GM12878 (cell line): ENCODE data around the gene ZNF467. TPM values are rescaled to one million over a fixed set of nuclear protein-coding genes. Genes with fewer than 3 reads are reported as not detected.

Experiments used
- ATAC-seq: fragments of 200-7000 bp; cut with Tn5 transposase; 3 replicates; pipeline ENCODE4 v1.9.1; 2020; ENCODE audit warnings: mild to moderate bottlenecking, moderate library complexity
- BruUV-seq: library from RNA; stranded (reverse); fragments of 400-500 nt; replicated peaks from 2 replicates; lab custom pipeline; 2021; lab: Mats Ljungman, UMichigan
- CTCF ChIA-PET: fragments of 300-600 bp; sonication (Branson Sonifier 250); formaldehyde crosslinking; extraction: SDS; loops from one replicate; lab custom pipeline; 2021; ENCODE audit warnings: inconsistent platforms; lab: Yijun Ruan, JAX
- POLR2A ChIA-PET: fragments of 350-600 bp; formaldehyde crosslinking; extraction: SDS; loops from one replicate; lab custom pipeline; 2021; ENCODE audit warnings: inconsistent platforms; lab: Charles Lee
- RAD21 ChIA-PET: fragments of 300-600 bp; sonication (Branson Sonifier 250); formaldehyde crosslinking; loops from one replicate; lab custom pipeline; 2023; ENCODE audit warnings: antibody characterized with exemption; ENCODE audit not compliant: unreplicated experiment; lab: Charles Lee
- SMC1A ChIA-PET: fragments of 300-600 bp; sonication (Branson Sonifier 250); formaldehyde crosslinking; loops from one replicate; lab custom pipeline; 2023; ENCODE audit not compliant: unreplicated experiment, uncharacterized antibody; lab: Charles Lee
- DNase-seq: peaks from one replicate; pipeline ENCODE4 v3.0.0-alpha.2; 2011; ENCODE audit warnings: low read depth, low spot score
- FAIRE-seq: peaks from 3 replicates; lab custom pipeline; 2011; peaks lifted over from hg19 to GRCh38; lab: Jason Lieb, UNC
- H2AFZ ChIP-seq: 2 replicates; pipeline ENCODE4 v1.6.0; 2011; ENCODE audit warnings: low read depth, low read length, control low read depth; ENCODE audit not compliant: control insufficient read depth
- H3K27ac ChIP-seq: 2 replicates; pipeline ENCODE4 v1.5.1; 2011; ENCODE audit warnings: control low read depth; ENCODE audit not compliant: control insufficient read depth, insufficient read depth
- H3K27me3 ChIP-seq, 2 experiments: replicated peaks in 1 of 2; 2 replicates each; pipeline versions ENCODE4 v1.6.0 to v1.6.1; 2011; ENCODE audit warnings: low read length in 1 of 2; ENCODE audit not compliant: control insufficient read depth in 2 of 2, insufficient read depth in 2 of 2
- H3K36me3 ChIP-seq, 2 experiments: 2 replicates each; pipeline ENCODE4 v1.5.1; 2011; ENCODE audit warnings: low read length in 1 of 2; ENCODE audit not compliant: control insufficient read depth in 2 of 2, insufficient read depth in 2 of 2
- H3K4me1 ChIP-seq: 2 replicates; pipeline ENCODE4 v1.6.1; 2011; ENCODE audit warnings: mild to moderate bottlenecking, low read length, moderate library complexity, mixed read lengths; ENCODE audit not compliant: control insufficient read depth, insufficient read depth
- H3K4me2 ChIP-seq: 2 replicates; pipeline ENCODE4 v1.6.0; 2011; ENCODE audit warnings: control low read depth; ENCODE audit not compliant: control insufficient read depth, insufficient read depth
- H3K4me3 ChIP-seq: fragments of 200-600 bp; sonication (generic); 2 replicates; pipeline ENCODE4 v1.5.1; 2016
- H3K79me2 ChIP-seq: 2 replicates; pipeline ENCODE4 v1.6.0; 2011; ENCODE audit warnings: low read length; ENCODE audit not compliant: control insufficient read depth, insufficient read depth
- H3K9ac ChIP-seq: 2 replicates; pipeline ENCODE4 v1.8.0; 2011; ENCODE audit warnings: low read length, control low read depth, mixed read lengths; ENCODE audit not compliant: control insufficient read depth, insufficient read depth
- H3K9me3 ChIP-seq: replicated peaks from 3 replicates; pipeline ENCODE4 v1.5.1; 2011; ENCODE audit warnings: mild to moderate bottlenecking, low read length; ENCODE audit not compliant: control insufficient read depth, insufficient read depth
- H4K20me1 ChIP-seq: 2 replicates; pipeline ENCODE4 v1.6.0; 2011; ENCODE audit not compliant: control insufficient read depth, insufficient read depth
- ASH2L ChIP-seq: fragments of 300-600, 200-600 bp; sonication (generic); IDR thresholded peaks from 2 replicates; pipeline ENCODE4 v1.6.1; 2017; ENCODE audit warnings: low read depth, mild to moderate bottlenecking, borderline replicate concordance
- FOS ChIP-seq: IDR thresholded peaks from 3 replicates; pipeline ENCODE4 v1.6.1; 2011; ENCODE audit warnings: borderline replicate concordance; ENCODE audit not compliant: insufficient read length; ENCODE audit errors: extremely low read depth
- HCFC1 ChIP-seq: fragments of 150-350 bp; IDR thresholded peaks from 2 replicates; pipeline ENCODE4 v1.6.1; 2014; ENCODE audit warnings: low read length
- NBN ChIP-seq: fragments of 450-650 bp; IDR thresholded peaks from 2 replicates; pipeline ENCODE4 v1.6.1; 2016
- RAD51 ChIP-seq: fragments of 450-650 bp; IDR thresholded peaks from 2 replicates; pipeline ENCODE4 v1.6.1; 2016; ENCODE audit warnings: moderate library complexity, mild to moderate bottlenecking, inconsistent platforms
- SREBF2 ChIP-seq: IDR thresholded peaks from 2 replicates; pipeline ENCODE4 v1.6.1; 2012; ENCODE audit warnings: mild to moderate bottlenecking, low read length
- WGBS: methylation state at CpG from one replicate; pipeline ENCODE4 v1.1.6; 2016; ENCODE audit warnings: low lambda C conversion rate; ENCODE audit not compliant: insufficient replicate concordance, insufficient coverage; ENCODE audit errors: missing lambda C conversion rate; 5-methylcytosine and 5-hydroxymethylcytosine counted together
- in situ Hi-C: fragments of 300-500 bp; cut with MboI; formaldehyde crosslinking; loops from 9 replicates; pipeline ENCODE4 v1.14.3; 2018; ENCODE audit warnings: mixed read lengths
- intact Hi-C: fragments of 100-400 bp; cut with micrococcal nuclease; formaldehyde crosslinking; loops from one replicate; pipeline ENCODE4 v1.14.2; 2022; ENCODE audit not compliant: unreplicated experiment
- polyA plus RNA-seq, 11 experiments: library from polyadenylated mRNA; depleted of rRNA in 4 of 11; unstranded in 6 of 11; stranded (reverse) in 5 of 11; fragments of >200 nt; fragmentation: Nextera tagmentation in 4 of 11; fragmentation: Illumina TruSeq in 1 of 11; extraction: Ambion mirVana in 4 of 11; extraction: Trizol in 1 of 11; gene quantifications; 1 replicate in 1 of 11; 2 replicates in 10 of 11; pipeline versions ENCODE4 v1.2.1 to v1.2.3, GENCODE V29; 2011 to 2016; ENCODE audit warnings: inconsistent platforms in 2 of 11, missing spikeins in 2 of 11, low read depth in 1 of 11
- total RNA-seq, 4 experiments: library from RNA; depleted of rRNA in 3 of 4; stranded (reverse); fragments of >200 nt in 3 of 4; fragmentation: Illumina TruSeq in 1 of 4; extraction: Trizol in 1 of 4; gene quantifications; 2 replicates each; pipeline versions ENCODE4 v1.2.1 to v1.2.3, GENCODE V29; 2013 to 2021
- TF ChIP-seq, protein P1 (sequence below): fragments of 450-650 bp; IDR thresholded peaks from 2 replicates; pipeline ENCODE4 v1.6.1; 2018; ENCODE audit warnings: mild to moderate bottlenecking, low read depth, moderate library complexity; ENCODE audit not compliant: partially characterized antibody
- TF ChIP-seq, protein P2 (sequence below), 3 experiments: IDR thresholded peaks in 2 of 3; conservative IDR thresholded peaks in 1 of 3; 2 replicates each; pipeline ENCODE4 v1.5.1; 2011; ENCODE audit warnings: low read depth in 3 of 3, low read length in 3 of 3, mild to moderate bottlenecking in 3 of 3, control low read depth in 2 of 3, moderate library complexity in 2 of 3, inconsistent platforms in 1 of 3, mixed read lengths in 1 of 3; ENCODE audit not compliant: control insufficient read depth in 2 of 3, insufficient read depth in 1 of 3; ENCODE audit errors: extremely low read depth in 1 of 3

Gene ZNF467
- total and polyA plus RNA-seq, 10 of the 15 experiments (the other 5 are each of a cell fraction or from before 2014, with no cell fraction given): not detected

DNA sequence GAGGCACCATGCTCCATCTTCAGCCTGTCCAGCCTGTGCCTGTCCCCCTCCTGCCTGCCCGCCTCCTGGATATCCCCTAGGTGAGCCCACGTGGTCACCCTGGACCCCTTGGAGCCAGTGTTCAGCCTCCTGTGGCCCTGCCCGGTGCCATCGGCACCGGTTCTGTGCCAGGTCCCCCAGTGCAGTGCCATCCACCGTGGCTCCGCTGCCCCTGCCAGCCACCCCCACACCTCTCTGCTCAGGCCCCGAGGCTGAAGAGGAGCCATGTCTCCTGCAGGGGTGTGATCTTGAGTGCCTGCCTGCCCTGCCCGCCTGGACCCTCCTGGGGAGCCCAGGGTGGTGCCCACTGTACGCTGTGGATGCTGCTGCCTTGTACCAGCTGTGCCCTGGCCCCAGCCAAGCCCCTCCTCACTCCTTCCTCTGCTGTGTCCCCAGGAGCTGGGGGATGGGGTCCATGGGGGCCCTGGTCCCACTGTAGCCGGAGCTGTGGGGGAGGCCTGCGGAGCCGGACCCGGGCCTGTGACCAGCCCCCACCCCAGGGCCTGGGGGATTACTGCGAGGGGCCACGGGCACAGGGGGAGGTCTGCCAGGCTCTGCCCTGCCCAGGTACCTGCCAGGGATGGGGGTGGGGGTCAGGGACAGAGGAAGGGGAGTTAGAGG, 38.6 kb upstream of the ZNF467 start:
- Histone ChIP-seq H4K20me1 (no peaks in the 10 kb centered on the region), H3K36me3 (no peaks in the 10 kb centered on the region), H3K27ac (no peak overlapping the region), H3K27me3 (no peaks in the 10 kb centered on the region; a peak in 1 of 4 replicates), H3K9me3 (no peaks in the 10 kb centered on the region), H3K4me2 (no peak overlapping the region), H3K79me2 (no peaks in the 10 kb centered on the region), H3K4me3 (no peak overlapping the region), H2AFZ (no peak overlapping the region), H3K4me1 (no peaks in the 10 kb centered on the region)
- RAD21 ChIA-PET: no interaction called here
- 33% methylated on average over 14 of the region's 16 CpGs for WGBS
- POLR2A ChIA-PET: no interaction called here
- ATAC-seq (no peak), DNase-seq (no peak)
- in situ Hi-C loops: no loop called here
- SMC1A ChIA-PET: no interaction called here
- CTCF ChIA-PET: no interaction called here
- no TSS peak for BruUV-seq
- TF ChIP-seq NBN: no peak
- TF ChIP-seq RAD51: no peak
- TF ChIP-seq, all 136 proteins: peak for 0
- intact Hi-C loops: no loop called here
- no peak for FAIRE-seq
- H3K9ac ChIP-seq: no peak overlapping the region

DNA sequence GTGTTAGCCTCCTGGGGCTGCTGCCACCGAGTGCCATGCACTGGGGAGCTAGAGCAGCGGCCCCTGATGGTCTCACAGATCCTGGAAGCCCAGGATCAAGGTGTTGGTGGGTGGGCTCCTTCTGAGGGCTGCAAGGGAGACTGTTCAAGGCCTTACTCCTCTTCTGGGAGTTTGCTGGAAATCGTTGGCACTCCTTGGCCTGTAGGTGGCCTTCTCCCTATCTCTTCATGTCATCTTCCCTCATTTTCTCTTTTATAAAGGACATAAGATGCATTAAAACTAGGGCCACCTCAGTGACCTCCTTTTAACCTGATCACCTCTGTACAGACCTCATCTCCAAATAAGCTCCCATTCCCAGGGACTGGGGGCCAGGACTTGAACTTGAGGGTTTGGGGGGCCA, 37.8 kb upstream of the ZNF467 start:
- Histone ChIP-seq H3K27me3 (no peaks in the 10 kb centered on the region), H3K79me2 (no peaks in the 10 kb centered on the region), H3K4me3 (no peak overlapping the region), H3K27ac (no peak overlapping the region), H3K4me1 (no peaks in the 10 kb centered on the region), H3K36me3 (no peaks in the 10 kb centered on the region), H2AFZ (no peak overlapping the region), H3K9me3 (no peaks in the 10 kb centered on the region), H4K20me1 (no peaks in the 10 kb centered on the region), H3K4me2 (no peak overlapping the region), H3K9ac (no peak overlapping the region)
- ChIA-PET CTCF (no interaction called here), SMC1A (no interaction called here), RAD21 (no interaction called here), POLR2A (no interaction called here)
- TF ChIP-seq, protein P1, sequence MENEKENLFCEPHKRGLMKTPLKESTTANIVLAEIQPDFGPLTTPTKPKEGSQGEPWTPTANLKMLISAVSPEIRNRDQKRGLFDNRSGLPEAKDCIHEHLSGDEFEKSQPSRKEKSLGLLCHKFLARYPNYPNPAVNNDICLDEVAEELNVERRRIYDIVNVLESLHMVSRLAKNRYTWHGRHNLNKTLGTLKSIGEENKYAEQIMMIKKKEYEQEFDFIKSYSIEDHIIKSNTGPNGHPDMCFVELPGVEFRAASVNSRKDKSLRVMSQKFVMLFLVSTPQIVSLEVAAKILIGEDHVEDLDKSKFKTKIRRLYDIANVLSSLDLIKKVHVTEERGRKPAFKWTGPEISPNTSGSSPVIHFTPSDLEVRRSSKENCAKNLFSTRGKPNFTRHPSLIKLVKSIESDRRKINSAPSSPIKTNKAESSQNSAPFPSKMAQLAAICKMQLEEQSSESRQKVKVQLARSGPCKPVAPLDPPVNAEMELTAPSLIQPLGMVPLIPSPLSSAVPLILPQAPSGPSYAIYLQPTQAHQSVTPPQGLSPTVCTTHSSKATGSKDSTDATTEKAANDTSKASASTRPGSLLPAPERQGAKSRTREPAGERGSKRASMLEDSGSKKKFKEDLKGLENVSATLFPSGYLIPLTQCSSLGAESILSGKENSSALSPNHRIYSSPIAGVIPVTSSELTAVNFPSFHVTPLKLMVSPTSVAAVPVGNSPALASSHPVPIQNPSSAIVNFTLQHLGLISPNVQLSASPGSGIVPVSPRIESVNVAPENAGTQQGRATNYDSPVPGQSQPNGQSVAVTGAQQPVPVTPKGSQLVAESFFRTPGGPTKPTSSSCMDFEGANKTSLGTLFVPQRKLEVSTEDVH: no peak
- no peak for TF ChIP-seq ASH2L
- TF ChIP-seq, protein P2, sequence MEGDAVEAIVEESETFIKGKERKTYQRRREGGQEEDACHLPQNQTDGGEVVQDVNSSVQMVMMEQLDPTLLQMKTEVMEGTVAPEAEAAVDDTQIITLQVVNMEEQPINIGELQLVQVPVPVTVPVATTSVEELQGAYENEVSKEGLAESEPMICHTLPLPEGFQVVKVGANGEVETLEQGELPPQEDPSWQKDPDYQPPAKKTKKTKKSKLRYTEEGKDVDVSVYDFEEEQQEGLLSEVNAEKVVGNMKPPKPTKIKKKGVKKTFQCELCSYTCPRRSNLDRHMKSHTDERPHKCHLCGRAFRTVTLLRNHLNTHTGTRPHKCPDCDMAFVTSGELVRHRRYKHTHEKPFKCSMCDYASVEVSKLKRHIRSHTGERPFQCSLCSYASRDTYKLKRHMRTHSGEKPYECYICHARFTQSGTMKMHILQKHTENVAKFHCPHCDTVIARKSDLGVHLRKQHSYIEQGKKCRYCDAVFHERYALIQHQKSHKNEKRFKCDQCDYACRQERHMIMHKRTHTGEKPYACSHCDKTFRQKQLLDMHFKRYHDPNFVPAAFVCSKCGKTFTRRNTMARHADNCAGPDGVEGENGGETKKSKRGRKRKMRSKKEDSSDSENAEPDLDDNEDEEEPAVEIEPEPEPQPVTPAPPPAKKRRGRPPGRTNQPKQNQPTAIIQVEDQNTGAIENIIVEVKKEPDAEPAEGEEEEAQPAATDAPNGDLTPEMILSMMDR (IDR thresholded peaks at IDR 0.05 in 2 of 3, conservative IDR thresholded peaks at IDR 0.05 in 1 of 3; ENCODE audit: control insufficient read depth in 2 of 3, extremely low read depth in 1 of 3, insufficient read depth in 1 of 3, low read depth in 3 of 3, low read length in 3 of 3): peak; percentile 14 to 28 (median 18); a peak in 3 of 6 replicates
- TF ChIP-seq SREBF2: no peak
- no peak for TF ChIP-seq FOS
- no peak for TF ChIP-seq HCFC1
- in situ Hi-C loops: no loop called here
- WGBS: 2% methylated on average over 3 of the region's 3 CpGs
- intact Hi-C loops: no loop called here
- DNase-seq: no peak
- FAIRE-seq: no peak
- no TSS peak for BruUV-seq
- 0 out of 3 replicates have a peak, but pooled peaks have one; percentile 23 for ATAC-seq
